Activated CD8-positive, alpha-beta memory T cell treated with anti-CD3 and anti-CD28 coated beads, Interleukin-2, amount 50 U/mL, for 48 hours (primary cell): Measurements from ENCODE around the gene HDGFL3.
"Not testable (repeated sequence)": the region's sequence is repeated elsewhere in the genome, so short reads cannot be mapped to it uniquely, and the experiment has no call there.

Experiments
- DNase-seq: peaks from one replicate; pipeline ENCODE4 v3.0.0-alpha.2; 2020

Gene HDGFL3

DNA sequence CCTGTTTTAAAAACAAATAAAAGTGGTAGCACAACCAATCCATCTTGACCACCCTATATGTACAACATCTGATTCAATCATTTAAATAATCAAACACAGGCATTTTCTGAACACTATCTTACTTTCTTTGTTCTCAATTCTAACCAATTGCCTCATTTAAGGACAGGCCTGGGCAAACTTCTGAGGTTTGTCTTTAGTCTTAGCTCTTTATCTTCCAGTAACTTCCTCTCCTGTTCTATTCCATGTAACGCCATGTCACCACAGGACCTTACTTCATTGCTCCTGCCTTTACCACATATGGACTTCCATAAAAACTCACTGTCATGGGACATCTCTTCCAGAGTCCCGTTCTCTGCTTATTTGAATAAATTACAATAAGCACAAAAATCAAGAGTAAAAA is 14.9 kb downstream of the HDGFL3 start:
- DNase-seq: no peak

DNA sequence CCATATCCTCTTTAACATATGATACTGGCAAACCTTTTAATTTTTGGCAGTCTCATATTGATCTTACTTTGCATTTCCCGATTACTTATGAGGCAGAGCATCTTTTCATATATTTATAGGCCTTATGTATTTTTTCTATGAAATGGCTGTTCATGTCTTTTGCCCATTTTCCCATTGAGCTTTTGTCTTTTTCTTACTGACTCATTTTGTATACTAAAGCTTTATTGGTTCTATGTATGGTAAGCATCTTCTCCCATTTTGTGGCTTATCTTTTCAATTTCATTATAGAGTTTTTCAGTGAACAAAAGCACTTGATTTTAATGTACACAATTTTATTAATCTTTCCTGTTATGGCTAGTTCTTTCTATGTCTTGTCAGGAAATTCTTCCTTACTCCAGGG is 17.2 kb downstream of the HDGFL3 start:
- DNase-seq: no peak

DNA sequence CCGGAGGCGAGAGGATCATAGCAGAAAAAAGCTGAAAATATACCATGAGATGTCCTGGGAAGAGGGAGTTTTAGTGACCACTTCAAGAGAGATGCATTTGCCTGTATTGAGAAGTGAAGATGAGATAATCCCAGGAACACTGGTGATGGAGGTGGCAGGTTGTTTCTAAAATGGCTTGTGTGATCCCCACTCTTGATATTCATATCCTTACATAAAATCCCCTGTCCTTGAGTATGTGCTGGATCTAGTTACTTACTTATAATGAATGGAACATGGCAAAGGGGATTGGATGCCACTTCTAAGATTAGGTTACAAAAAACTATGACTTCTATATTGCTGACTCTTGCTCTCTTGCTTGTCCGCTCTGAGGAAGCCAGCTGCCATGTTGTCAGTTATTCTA is 22.1 kb downstream of the HDGFL3 start:
- no peak for DNase-seq

DNA sequence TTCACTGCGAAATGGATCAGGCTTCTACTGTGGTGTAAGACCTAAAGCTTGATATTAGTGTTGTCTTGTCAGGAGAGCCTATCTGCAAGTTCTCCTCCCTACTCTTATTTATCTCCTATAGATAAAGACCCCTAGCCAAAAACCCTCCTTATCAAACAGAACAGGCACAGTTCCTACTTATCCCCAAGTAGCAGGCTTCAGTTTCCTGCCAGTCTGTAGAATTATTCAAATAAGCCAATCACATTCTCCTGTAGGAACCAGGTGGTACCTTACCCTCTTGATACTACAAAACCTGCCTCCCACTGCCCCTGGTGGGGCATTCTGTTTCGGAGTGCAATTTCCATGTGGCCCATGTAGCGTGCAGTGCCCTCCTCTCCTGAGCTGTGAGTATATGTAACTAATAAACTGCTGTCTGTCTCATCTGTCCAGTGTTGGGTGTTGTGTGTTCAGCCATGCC is 28.7 kb downstream of the HDGFL3 start:
- no peak for DNase-seq

DNA sequence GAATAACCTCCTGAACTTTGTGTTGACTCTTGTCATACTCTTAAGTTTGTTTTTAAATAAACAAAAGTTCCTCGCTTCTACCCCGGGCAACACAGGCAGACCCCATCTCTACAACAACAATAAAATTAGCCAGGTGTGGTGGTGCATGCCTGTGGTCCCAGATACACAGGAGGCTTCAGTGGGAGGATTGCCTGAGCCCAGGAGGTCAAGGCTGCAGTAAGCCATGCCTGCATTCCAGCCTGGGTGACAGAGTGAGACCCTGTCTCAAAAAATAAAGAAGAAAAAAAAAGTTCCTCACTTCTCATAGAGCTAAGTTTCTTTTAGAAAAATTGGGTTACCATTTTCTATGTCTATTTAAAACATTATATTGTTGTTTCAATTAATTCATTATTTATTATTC is 29.2 kb downstream of the HDGFL3 start:
- DNase-seq: no peak

DNA sequence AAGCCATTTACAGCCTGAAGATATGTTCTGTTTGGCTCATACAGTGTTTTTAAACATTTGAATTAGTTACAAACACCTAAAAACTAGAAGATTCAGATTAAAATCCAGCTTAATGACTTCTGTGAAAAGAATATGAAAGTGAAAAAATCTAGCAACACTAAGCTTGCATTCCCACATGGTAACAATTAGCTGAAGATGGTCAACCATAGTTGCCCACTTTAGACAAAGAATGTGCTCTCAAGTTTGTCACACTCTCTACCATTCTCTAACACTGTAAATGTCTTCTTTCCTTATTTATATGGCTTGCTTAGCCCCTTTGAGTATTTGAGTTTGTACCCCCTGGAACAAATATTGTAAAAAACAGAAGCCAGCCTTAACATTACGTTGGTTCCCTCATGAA is 32.7 kb downstream of the HDGFL3 start:
- no peak for DNase-seq

DNA sequence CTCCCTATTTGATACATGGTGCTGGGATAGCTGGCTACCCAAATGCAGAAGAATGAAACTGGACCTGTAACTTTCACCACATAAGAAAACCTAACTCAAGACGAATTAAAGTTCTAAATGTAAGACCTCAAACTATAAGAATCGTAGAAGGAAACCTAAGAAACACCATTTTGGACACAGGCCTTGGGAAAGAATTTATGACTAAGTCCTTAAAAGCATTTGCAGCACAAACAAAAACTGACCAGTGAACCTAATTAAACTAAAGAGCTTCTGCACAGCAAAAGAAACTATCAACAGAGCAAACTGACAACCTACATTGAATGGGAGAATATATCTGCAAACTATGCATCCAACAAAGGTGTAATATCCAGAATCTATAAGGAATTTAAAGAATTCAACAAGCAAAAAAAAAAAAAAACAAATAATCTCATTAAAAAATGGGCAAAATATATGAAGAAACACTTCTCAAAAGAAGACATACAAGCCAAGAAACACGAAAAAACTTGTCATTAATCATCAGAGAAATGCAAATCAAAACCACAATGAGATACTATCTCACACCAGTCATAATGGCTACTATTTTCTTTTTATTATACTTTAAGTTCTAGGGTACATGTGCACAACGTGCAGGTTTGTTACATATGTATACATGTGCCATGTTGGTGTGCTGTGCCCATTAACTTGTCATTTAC is 37.0 kb downstream of the HDGFL3 start:
- DNase-seq: no peak

DNA sequence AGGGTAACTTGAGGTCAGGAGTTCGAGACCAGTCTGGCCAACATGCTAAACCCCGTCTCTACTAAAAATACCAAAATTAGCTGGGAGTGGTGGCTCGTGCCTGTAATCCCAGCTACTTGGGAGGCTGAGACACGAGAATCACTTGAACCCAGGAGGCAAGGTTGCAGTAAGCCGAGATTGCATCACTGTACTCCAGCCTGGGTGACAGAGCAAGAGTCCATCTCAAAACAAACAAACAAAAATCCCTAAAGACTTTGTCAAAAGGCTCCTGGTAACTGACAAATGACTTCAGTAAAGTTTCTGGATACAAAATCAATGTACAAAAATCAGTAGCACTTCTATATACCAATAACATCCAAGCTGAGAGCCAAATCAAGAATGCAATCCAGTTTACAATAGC is 38.0 kb downstream of the HDGFL3 start:
- not testable (repeated sequence) for DNase-seq

DNA sequence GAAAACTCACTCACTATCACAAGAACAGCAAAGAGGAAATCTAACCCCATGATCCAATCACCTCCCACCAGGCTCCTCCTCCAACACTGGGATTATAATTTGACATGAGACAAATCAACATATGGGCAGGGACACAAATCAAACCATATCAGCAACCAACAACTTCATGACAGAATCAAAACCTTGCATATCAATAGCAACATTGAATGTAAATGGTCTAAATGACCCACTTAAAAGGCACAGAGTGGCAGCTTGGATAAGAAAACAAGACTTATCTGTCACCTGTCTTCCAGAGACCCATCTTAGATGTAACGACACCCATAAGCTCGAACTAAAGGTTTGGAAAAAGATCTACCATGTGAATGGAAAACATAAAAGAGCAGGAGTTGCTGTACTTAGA is 40.8 kb downstream of the HDGFL3 start:
- DNase-seq: no peak

DNA sequence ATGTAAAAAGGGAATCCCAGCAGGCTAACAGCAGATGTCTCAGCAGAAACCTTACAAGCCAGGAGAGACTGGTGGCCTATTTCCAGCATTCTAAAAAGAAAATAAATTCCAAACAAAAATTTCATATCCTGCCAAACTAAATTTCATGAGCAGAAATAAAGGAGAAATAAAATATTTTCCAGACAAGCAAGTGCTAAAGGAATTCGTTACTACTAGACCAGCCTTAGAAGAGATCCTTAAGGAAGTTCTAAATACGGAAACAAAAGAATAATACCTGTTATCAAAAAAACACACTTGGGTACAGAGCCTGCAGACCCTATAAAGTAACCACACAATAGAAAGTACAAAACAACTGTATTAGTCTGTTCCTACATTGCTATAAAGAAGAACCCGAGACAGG is 41.4 kb downstream of the HDGFL3 start:
- DNase-seq: no peak

DNA sequence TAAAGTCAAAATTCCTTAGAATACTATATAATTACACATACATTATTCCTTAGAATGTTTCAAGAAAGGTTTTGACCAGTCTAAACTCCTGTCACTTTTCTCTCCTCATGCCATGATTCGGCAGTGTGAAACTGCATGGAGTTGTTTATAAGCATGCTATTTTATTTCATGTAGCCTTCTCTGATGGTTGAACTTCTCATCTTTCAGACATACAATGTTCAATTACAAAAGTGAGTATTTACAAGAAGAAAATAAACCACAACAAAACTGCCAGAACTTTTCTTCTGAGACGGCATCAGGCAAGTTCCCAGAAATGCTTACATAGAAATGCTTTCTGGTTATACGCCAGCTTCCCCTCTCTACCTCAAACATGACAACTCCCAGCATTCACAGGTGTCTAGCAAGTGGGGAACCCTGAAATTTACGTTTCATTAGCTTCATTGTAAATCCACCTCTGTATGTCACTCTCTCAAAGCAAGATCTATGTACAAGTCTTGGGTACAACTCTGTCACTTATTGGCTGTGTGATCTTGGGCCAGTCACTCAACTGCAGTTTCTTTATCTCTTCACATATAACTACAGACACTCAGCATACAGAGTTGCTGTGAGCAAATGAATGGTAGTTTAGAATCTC is 42.7 kb downstream of the HDGFL3 start:
- no peak for DNase-seq

DNA sequence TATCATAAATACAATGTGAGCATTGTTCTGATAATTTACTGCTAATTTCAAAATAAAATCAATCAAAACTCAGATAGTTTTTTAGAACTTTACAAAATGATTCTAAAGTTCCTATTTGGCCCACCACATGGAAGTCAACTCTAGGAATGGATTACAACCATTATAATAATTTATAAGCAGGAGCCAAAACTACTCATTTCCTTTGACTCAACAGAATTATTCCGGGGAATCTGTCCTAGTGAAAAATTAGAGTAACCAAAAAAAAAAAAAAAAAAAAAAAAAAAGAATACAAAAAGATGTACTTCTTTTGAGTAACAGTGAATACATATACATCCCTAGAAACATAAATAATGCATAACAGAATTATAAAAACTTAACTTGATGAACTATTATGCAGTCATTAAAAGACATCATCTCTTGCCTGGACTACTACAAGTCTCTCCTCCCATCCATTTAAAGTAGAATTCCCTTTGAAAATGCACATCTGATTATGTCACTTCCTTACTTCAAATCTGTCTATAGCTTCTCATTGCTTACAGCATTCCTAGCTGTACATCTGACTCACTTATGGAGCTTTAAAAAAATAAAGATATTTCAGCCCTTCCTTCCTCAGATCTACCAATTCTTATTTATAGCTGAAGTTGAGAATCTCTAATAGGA is 43.4 kb downstream of the HDGFL3 start:
- no peak for DNase-seq

DNA sequence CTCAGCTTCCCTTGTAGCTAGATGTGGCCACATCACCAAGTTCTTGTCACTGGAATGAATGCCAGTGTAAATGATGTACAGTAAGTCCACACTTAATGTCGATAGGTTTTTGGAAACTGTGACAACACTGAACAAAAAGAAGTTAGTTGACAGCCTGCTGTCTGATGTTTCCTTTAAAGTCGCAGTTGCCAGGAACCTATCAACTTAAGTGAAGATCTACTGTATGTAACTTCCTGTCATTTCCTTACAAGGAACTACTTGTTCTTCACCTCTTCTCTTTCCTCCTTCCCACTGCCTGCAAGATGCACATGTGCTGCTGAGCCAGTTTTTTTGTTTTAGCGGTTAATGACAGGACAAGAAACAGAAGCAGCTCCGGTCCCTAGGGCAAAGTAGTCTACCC is 44.6 kb downstream of the HDGFL3 start:
- no peak for DNase-seq

DNA sequence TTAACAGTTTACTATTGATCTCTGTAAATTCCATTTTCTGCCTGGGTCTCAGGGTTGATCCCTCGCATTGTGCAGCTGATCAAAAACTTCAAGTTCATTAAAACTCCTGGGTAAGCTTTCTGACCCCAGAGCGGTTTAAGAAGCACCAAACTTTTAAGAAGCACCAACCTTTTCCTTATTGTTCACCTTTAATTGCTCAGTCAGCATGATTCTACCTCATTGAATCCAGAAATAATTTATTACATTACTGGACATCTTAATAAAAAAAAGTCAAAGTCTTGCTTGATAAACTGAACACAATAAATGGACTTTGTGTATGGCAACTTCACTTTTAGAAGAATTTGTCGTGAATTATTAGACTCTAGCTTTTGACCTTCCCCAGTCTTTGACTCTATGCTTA is 46.9 kb downstream of the HDGFL3 start:
- DNase-seq: no peak

DNA sequence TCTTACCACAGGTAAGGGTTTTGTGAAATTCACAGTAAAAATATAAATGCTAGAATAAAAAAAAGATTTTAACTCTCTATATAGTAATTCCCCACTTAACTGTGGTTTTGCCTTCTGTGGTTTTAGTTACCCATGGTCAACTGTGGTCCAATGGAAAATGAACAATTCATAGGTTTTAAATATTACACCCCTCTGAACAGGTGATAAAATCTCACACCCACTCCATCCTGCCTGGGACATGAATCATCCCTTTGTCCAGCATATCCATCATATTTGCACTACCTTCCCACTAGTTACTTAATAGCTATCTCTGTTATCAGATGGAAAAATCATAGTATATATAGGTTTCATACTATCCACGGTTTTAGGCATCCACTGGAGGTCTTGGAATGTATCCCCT is 49.2 kb downstream of the HDGFL3 start:
- no peak for DNase-seq

DNA sequence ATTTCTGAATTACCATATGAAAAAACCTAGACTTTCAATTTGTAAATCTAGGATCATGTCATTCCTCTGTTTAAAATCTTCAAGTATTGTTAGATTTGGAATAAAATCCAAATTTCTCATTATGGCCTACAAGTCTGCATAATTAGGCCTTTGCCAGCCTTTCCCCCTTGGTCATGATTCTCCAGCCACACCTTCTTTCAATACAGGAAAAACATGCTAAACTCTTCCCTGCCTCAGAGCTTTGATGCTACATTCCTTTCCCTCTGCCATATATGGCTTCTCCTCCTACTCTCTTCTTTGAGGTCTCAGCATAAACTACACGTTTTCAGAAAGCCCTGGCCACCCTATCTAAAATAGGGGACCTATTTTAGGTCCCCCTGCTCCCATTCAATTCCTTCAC is 51.7 kb downstream of the HDGFL3 start:
- DNase-seq: no peak

DNA sequence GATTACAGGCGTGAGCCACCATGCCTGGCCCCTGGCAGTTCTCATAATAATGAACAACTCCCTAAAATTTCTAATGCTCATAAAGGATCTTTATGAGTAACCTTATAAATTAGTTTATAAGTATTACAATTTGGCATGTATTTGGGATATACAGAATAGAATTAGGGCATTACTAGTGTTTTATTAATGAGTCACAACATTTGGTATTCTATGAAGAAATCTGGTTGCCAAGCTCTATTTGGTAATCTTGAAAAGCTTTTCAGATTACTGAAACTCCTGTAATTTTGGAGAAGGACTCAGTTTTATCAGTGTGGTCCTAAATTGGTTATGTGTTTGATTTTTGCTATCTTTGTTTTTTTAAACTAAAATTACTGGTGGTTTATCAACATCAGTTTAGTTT is 54.3 kb downstream of the HDGFL3 start:
- no peak for DNase-seq

DNA sequence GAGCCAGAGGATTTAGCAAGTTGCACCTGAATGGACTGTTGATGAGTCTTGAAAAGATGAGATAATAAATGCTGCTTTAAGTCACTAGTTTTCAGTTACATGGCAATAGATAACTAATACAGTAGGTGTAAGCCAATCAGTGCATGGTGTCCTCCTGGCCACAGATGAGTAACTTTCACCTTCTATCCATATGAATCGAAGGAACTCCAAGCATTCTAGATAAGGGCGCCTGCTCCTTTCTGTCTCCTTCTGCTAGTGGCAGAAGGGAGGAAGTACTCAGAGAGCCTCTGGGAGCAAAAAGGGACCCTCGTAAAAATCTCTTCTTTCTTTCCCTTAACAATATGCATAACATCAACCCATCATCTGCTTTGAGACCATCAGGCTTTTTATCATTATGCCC is 62.9 kb downstream of the HDGFL3 start:
- DNase-seq: no peak

DNA sequence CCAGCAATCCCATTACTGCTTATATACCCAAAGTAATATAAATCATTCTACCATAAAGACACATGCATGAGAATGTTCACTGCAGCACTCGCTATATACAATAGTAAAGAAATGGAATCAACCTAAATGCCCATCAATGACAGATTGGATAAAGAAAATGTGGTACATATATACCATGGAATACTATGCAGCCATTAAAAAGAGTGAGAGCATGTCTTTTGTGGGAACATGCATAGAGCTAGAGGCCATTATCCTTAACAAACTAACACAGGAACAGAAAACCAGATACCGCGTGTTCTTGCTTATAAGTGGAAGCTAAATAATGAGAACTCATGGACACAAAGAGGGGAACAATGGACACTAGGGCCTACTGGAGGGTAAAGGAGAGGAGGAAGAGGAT is 65.5 kb downstream of the HDGFL3 start:
- not testable (repeated sequence) for DNase-seq

DNA sequence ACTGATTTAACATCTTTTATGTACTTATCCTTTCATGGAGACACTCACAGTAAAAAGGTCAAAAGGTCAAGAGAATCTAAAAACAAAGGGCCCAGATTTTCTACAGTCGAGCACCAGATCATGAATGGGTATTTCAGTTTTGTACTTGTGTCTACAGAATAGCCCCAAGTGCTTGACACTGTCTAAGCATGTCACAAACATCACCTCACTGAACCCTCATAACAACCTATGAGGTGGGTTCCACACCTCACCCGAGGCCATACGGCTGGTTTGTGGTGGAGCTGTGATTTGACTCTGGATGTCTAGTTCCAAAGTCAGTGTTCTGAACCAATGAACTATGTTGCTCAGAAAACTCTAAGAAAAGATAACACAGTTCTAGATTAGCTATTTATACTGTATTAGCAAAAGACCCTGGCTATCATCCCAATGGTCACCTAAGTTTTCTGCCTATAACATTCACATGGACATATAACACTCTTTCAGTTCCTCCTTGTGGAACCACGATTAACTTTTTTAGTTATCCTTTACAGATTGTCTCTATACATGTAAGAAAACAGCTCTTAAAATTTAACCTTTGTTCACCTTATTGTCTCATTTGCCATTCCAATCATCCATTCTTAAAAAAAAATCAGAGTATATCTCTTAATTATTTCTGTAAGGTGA is 74.6 kb downstream of the HDGFL3 start:
- no peak for DNase-seq

DNA sequence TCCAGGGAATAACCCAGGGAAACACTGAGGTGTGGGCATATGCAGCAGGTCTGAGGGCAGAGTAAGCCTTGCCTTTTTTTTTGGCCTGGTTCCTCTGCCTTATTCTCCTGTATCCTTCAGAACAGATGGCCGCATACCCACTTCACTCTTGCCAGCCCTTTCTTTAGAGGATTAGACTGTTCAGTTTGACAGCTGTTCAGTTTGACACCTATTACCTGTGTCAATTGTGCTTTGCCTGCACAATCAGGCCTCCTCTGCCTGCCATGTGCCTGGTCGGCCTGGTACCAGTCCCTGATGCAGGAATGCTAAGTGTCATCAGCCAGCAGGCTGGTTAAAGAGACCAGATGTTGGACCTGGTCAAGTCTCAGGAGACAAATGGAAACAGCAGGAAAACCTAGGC is 77.8 kb downstream of the HDGFL3 start:
- DNase-seq: no peak

DNA sequence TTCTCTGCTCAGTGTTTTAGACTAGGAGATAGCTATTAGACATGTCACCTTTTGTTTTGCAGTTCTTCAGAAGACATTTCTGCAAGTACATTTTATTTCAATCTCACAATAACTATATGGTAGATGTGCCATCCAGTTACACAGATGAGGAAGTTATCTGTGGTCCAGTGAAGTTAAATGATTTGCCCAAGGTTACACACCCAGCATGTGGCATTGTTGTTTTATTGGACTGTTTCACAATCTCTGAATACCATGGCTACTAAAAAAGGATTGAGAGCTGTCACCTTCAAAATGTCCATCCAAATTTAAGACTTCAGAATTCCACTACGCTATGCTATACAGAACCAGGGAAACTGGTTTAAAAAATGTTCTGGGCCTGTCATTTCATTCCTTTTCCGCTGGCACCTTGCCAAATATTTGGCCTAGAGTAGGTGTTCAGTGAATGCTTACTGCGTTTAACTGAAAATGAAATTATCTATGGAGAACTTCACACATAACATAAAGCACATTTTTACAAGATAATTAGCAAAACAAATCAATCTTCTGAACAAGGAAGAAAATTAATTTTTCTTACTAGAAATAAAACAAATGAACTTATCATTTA is 80.0 kb downstream of the HDGFL3 start:
- DNase-seq: no peak

DNA sequence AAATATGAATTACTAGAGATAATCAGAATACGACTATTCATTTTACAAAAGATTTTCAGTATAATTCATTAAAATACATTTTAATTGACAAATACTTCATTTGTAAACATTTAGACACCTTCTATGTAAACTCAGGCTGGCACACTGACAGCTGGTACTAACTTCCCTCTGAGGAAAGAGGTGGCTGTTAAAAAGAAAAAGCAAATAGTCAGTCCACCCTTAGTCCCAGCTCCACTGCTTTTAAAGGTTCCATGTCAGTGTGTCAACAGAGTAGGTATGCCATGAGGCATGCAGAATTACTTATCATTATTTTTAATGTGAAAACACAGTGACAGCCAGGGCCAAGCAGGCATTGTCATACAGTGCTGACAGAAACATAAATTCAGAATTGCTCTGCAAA is 84.1 kb downstream of the HDGFL3 start:
- no peak for DNase-seq
